HG02840 (cell line): ENCODE results near the gene DEF6.

Source experiments
- ATAC-seq: cut with Tn5 transposase; IDR thresholded peaks from one replicate; pipeline ENCODE4 v1.9.1; 2021; ENCODE audit warnings: mild to moderate bottlenecking, moderate library complexity, moderate number of reproducible peaks; ENCODE audit not compliant: unreplicated experiment, low FRiP score

Gene DEF6

DNA sequence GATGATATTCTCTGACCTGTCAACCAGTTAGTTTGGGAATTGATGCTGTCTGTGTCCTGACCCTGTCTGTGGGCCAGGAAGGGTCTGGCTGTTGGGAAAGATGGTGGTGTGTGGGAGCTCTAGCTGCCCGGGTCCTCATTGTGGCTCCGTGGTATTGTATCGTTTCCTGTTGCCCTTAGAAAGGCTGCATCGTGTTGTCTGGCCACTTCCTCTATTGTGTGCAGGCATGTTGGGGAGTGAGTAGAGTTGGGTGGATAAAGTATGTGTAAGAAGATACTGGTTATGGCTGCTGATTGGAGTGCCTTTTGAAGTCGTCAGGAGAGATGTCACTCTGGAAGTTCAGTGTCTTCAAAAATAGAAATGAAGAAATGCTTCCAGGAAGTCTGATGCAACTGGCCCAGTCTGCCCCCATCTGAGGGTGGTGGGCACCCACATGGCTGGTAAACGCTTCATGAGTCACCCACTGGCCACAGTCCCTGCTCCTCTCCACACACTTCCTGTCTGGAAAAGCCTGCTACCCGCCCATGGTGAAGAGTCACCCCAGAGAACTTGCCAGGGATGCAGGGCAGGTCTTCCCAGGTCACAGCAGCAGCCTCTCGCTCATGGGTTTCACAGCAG is 72.6 kb downstream of the DEF6 start:
- no peak for ATAC-seq

DNA sequence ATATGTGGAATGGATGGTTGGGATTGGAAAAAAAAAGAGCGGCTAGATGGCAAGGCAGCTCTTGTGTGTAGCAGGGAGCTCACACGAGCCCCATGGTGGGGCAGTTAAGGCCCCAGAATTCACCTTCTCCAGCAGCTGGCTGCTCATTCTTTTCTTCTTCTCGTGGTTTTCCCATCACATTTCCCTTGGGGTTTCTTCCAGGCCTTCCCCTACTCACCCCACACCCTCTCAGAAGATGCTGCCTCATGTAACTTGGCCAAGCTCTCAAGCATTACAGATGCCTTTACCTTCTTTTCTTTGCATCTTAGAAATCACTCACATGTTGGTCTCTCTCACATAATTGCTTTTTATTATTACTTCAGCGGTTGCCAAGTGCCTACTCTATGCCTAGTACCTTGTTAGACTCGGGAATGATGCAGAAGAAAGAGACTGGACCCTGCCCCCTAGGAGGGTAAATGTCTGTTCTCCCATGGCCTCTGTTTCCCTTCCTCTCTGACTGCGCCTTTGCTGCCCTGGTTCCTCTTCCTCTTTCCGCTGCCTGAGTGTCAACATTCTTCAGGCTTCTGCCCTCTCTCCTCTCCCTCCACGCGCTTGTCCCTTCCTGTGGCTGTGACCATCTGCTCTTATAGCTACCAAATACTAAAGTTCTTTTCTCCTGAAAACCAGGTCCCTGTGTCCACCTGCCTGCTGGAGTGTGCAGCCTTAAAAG is 73.3 kb downstream of the DEF6 start:
- no peak for ATAC-seq
